ENCODE results near the gene RAB11A. TPM values are rescaled to one million over a fixed set of nuclear protein-coding genes. Genes with fewer than 3 reads are reported as not detected.

The RAB11A gene
- total RNA-seq, 1 donor from 2014 or later = 160 TPM

GRCh38 chr15:65937476-65937875 is 68.2 kb downstream of the RAB11A start:
- peak; percentile 30 to 87 for DNase-seq (ENCODE audit: low read depth in 2 of 2)

- no peak for DNase-seq (ENCODE audit: low read depth in 2 of 2)
Observed at GRCh38 chr15:65938604-65939003, 69.3 kb downstream of the RAB11A start.

GRCh38 chr15:65939901-65940617 is 70.8 kb downstream of the RAB11A start:
- DNase-seq (ENCODE audit: low read depth in 2 of 2) = peak; percentile 6 to 88

GRCh38 chr15:65940618-65940909 is 71.3 kb downstream of the RAB11A start:
- peak in 1 of 2 donors; percentile 31 for DNase-seq (ENCODE audit: low read depth in 2 of 2)

Other genes starting within 250 kb of the RAB11A start
- 12.7 and 23.8 TPM in 2 replicates for gene SLC24A1, start 247.6 kb upstream of the RAB11A start, total RNA-seq
- 13.7 and 21.0 TPM in 2 replicates for gene DENND4A, start 77.2 kb upstream of the RAB11A start, total RNA-seq

All from lung microvascular endothelial cell (primary cell).